Activated naive CD4-positive, alpha-beta T cell treated with anti-CD3 and anti-CD28 coated beads, Interleukin-2, amount 10 ng/mL, durations not matched to agents 7 days and 5 days (primary cell): ENCODE measurements around the gene GTPBP6.
"Not testable (repeated sequence)": the region's sequence is repeated elsewhere in the genome, so short reads cannot be mapped to it uniquely, and the experiment has no call there.

Experiments
- CTCF ChIA-PET: fragments of 350-600 bp; sonication (Branson Sonifier 250); formaldehyde crosslinking; loops from one replicate; lab custom pipeline; 2021; ENCODE audit warnings: antibody characterized with exemption; lab: Charles Lee
- DNase-seq: peaks from one replicate; pipeline ENCODE4 v3.0.0-alpha.2; 2020
- H3K27ac Mint-ChIP-seq: one replicate; pipeline ENCODE4 v1.8.0; 2021; ENCODE audit warnings: mild to moderate bottlenecking, moderate library complexity, mixed read lengths
- H3K27me3 Mint-ChIP-seq: one replicate; pipeline ENCODE4 v1.8.0; 2021; ENCODE audit warnings: mild to moderate bottlenecking, mixed read lengths
- H3K36me3 Mint-ChIP-seq: one replicate; pipeline ENCODE4 v1.8.0; 2021; ENCODE audit warnings: mixed read lengths
- H3K4me1 Mint-ChIP-seq: one replicate; pipeline ENCODE4 v1.8.0; 2021; ENCODE audit warnings: mixed read lengths
- H3K4me3 Mint-ChIP-seq: one replicate; pipeline ENCODE4 v1.8.0; 2021; ENCODE audit warnings: mild to moderate bottlenecking, moderate library complexity, mixed read lengths
- H3K9me3 Mint-ChIP-seq: one replicate; pipeline ENCODE4 v1.8.0; 2021; ENCODE audit warnings: mixed read lengths

Gene GTPBP6

DNA sequence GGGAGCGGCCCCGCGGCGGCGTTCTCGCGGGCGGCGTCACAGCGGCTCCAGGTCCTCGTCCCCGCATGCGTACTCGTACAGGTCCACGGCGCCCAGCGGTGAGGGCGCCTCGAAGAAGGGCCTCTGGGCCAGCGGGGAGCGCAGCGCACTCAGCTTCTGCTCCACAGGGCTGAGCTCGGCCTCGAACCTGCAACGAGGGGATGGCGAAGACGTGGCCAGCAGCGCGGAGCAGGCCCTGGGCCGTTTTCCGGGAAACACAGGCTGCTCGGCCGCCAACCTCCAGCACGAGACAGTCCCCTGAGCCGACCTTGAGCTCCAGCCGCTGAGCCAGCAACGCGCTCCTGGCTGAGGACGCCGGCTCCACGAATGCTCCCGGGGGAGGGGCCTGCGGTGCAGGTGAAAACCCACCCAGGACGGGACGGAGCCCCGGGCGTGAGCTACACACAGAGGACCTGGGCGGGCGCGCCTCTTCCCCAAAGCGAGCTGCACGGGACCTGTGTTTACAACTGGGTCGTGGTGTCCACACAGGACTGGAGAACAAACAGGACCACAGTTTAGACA, 15.8 kb upstream of the GTPBP6 start:
- H3K36me3 Mint-ChIP-seq = peaks cover 26% of the 10 kb centered on the region
- CTCF ChIA-PET = no interaction called here
- H3K4me3 Mint-ChIP-seq = no peak overlapping the region
- peaks cover 21% of the 10 kb centered on the region for H3K27me3 Mint-ChIP-seq
- peaks cover 5% of the 10 kb centered on the region for H3K9me3 Mint-ChIP-seq
- H3K4me1 Mint-ChIP-seq = no peaks in the 10 kb centered on the region
- DNase-seq = no peak
- no peak overlapping the region for H3K27ac Mint-ChIP-seq

DNA sequence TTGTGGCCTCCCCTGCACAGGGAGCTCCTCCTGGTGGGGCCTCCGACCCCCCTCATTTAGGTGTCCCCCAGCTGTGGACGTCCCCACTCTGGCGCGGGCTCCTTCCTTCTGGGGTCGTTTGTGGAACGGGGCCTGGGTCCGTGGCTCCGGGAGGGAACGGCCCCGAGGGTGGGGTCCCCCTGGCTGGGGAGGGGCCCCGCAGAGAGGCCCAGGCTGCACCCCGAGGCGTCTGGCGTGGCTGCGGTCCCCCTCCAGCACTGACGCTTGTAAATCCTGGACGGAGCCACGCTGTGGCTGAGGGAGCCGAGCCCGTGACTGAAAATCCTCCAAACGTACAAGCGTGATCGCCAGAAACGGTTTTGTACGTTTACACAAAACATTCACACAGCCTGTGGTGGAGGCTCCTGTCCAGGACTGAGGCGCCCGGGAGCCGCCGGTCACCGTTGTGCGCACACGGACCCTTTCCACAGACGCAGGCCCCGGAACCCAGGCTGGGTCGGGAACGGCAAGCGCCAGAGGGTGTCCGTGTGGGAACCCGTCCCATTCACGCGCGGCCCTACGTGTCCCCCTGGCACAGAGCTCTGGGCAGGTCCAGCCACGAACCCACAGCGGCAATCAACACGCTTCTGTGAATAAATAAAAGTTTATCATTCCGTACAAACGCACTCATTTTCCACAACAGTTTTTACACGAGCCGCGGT, 15.2 kb upstream of the GTPBP6 start:
- H3K27me3 Mint-ChIP-seq = peaks cover 21% of the 10 kb centered on the region
- H3K27ac Mint-ChIP-seq = no peak overlapping the region
- H3K9me3 Mint-ChIP-seq = peaks cover 4% of the 10 kb centered on the region
- H3K36me3 Mint-ChIP-seq = peaks cover 23% of the 10 kb centered on the region
- no peak for DNase-seq
- H3K4me1 Mint-ChIP-seq = no peaks in the 10 kb centered on the region
- CTCF ChIA-PET = no interaction called here
- H3K4me3 Mint-ChIP-seq = no peak overlapping the region

DNA sequence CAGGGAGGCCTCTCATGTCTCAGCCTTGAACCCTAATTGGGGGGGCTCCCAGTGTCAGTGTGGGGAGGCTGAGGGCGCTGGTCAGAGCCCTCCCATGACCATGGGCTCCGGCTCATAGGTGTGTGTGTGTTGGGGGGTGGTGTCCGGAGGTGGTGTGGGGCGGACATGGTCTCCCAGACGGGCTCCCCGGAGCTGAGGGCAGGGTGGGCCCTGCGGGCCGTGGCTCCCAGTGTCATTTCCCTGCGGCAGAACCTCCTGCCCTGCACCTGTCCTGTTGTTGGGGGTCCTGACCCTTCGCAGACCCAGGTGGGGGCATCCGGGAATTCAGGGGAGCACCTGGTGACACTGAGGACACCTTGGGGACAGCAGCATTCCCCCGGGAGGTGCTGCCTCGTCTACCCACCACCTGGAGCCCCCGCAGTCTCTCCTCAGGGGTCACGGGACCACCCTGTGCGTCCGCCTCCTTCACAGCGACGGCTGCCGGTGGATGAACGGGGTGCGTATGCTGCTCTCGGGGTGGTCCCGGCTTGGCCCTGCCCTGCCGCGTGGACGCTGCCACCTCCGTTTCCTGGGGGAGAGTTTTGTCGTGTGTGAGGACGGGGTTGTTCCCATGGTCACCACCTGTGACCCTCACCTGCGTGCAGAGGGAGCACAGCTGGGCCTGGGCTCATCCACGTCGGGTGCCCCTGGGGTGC, 14.5 kb upstream of the GTPBP6 start:
- peaks cover 4% of the 10 kb centered on the region for H3K9me3 Mint-ChIP-seq
- no peak overlapping the region for H3K4me3 Mint-ChIP-seq
- peaks cover 17% of the 10 kb centered on the region for H3K36me3 Mint-ChIP-seq
- H3K4me1 Mint-ChIP-seq = no peaks in the 10 kb centered on the region
- CTCF ChIA-PET = no interaction called here
- peaks cover 21% of the 10 kb centered on the region for H3K27me3 Mint-ChIP-seq
- DNase-seq = no peak
- no peak overlapping the region for H3K27ac Mint-ChIP-seq

DNA sequence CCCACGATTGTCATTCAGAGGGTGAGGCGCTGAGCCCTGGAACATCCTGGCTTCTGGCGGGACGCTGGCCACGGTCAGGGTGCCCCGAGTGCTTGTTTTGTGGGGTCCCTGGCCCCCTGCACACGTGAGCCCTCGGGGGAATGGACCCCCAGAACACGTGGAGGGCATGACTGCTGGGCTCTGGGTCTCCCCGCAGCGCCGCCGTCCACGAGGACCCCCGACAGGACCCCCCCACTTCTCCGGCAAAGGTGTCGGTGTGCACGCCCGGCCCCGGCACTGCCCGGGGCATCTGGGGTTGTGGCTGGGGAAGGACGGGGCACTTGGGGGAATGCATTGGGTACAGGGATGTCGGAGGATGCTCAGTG, 13.9 kb upstream of the GTPBP6 start:
- Mint-ChIP-seq H3K27ac (no peak overlapping the region), H3K27me3 (peaks cover 21% of the 10 kb centered on the region), H3K9me3 (peaks cover 2% of the 10 kb centered on the region), H3K36me3 (peaks cover 11% of the 10 kb centered on the region), H3K4me1 (no peaks in the 10 kb centered on the region), H3K4me3 (no peak overlapping the region)
- CTCF ChIA-PET = no interaction called here
- no peak for DNase-seq

DNA sequence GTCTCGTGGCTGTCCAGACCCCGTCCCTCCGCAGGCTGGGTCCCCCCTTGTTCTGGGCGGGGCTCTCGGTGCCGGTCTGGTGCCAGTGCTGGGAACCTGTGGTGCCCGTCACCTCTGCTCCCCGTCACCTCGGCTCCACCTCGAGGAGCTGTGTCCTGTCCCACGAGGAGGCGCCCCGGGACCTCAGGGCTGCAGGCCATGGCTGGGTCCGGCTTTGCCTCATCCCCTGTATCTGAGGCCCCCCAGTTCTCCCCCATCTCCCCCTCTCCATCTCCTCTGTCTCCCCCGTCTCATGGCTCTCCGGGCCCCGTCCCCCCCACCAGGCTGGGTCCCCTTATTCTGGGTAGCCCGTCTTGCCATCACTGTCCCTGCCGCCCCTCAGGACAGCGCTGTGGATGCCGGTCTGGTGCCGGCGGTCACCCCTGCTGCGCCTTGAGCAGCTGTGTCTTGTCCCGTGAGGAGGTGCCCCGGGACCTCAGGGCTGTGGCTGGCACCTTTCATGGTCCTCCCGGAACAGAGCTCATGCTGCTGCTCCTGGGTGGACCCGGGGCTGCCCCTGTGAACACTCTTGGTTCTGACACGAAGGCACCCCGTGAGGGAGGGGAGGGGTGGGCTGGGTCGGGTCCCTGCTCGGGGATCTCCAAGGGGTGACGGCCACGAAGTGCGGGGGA, 13.4 kb upstream of the GTPBP6 start:
- DNase-seq = no peak
- H3K27me3 Mint-ChIP-seq = peaks cover 21% of the 10 kb centered on the region
- no peak overlapping the region for H3K4me3 Mint-ChIP-seq
- no peak overlapping the region for H3K27ac Mint-ChIP-seq
- CTCF ChIA-PET = no interaction called here
- H3K36me3 Mint-ChIP-seq = peaks cover 7% of the 10 kb centered on the region
- peaks cover 2% of the 10 kb centered on the region for H3K9me3 Mint-ChIP-seq
- H3K4me1 Mint-ChIP-seq = no peaks in the 10 kb centered on the region

DNA sequence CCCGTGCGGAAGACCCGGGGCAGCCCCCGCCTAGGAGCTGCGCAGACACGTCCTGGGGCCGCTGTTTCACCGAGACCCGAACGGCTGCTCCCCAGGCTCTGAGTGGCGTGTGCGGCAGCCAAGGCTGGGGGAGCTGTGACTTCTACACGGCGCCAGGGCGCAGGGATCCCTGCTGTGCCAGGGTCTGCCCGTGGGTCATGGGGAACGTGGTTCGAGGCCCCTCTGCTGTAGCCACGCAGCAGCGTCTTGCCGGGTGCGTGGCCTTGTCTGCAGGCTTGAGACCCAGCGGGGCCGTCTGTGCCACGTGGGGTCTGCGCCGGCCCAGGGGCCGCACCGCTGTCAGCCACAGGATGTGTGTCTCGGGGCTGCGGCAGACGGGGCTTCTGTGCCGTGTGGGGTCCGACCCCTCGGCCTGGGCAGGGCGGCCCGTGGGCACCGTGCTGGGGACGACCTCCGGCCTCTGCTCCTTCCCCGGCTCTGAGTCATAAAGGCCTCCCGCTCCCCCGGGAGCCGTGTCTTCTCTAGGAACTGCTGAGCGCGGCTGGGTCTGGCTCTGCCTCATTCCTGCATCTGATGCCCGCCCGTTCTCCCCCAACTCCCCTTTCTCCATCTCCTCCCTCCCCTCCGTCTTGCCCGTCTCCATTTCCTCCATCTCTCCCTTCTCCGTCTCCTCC, 12.7 kb upstream of the GTPBP6 start:
- H3K27ac Mint-ChIP-seq = no peak overlapping the region
- H3K4me3 Mint-ChIP-seq = no peak overlapping the region
- H3K4me1 Mint-ChIP-seq = no peaks in the 10 kb centered on the region
- no peak for DNase-seq
- peaks cover 2% of the 10 kb centered on the region for H3K9me3 Mint-ChIP-seq
- H3K27me3 Mint-ChIP-seq = peaks cover 21% of the 10 kb centered on the region
- CTCF ChIA-PET = no interaction called here
- peaks cover 3% of the 10 kb centered on the region for H3K36me3 Mint-ChIP-seq

DNA sequence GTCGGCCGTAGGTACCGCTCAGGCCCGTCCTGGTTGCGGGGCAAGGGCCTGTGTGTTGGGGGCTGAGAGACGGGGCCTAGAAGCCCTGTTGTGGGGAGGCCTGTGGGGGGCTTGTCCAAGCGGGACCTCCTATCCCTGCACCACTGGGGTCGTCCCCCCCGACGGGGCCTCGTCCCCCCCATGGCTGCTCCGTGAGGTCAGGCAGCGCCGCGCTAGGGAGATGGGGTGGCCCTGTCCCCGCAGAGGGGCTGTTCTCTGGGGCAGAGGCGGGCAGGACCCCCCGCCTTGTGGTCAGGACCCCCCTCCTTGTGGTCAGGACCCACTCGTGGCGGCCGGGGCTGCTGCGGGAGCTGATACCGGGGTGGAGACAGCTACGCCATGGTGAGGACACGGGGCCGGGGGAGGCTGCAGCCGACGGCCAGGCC, 12.1 kb upstream of the GTPBP6 start:
- DNase-seq = no peak
- Mint-ChIP-seq H3K36me3 (no peaks in the 10 kb centered on the region), H3K4me1 (no peaks in the 10 kb centered on the region), H3K9me3 (peaks cover 2% of the 10 kb centered on the region), H3K4me3 (no peak overlapping the region), H3K27me3 (peaks cover 21% of the 10 kb centered on the region), H3K27ac (no peak overlapping the region)
- CTCF ChIA-PET = no interaction called here

DNA sequence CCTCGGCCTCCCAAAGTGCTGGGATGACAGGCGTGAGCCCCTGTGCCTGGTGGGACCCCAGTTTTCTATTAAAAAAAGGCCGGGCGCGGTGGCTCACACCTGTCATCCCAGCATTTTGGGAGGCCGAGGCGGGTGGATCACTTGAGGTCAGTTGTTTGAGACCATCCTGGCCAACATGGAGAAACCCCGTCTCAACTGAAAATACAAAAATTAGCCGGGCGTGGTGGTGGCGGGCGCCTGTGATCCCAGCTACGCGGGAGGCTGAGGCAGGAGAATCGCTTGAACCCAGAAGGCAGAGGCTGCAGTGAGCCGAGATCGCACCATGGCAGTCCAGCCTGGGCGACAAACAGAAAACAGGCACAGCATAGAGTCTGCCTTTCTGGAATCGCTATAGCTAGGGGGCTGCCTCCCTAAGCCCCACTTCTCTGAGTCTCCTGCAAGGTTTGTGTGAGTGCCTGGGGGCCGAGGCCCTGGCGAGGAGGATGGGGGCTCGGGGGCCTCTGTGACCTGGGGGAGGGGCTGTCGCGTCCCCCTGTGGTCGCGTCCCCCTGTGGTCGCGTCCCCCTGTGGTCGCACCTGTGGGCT, 11.6 kb upstream of the GTPBP6 start:
- H3K4me3 Mint-ChIP-seq, H3K27ac Mint-ChIP-seq, DNase-seq, CTCF ChIA-PET, H3K9me3 Mint-ChIP-seq, H3K36me3 Mint-ChIP-seq, H3K4me1 Mint-ChIP-seq: not testable (repeated sequence)
- H3K27me3 Mint-ChIP-seq = peaks cover 21% of the 10 kb centered on the region

DNA sequence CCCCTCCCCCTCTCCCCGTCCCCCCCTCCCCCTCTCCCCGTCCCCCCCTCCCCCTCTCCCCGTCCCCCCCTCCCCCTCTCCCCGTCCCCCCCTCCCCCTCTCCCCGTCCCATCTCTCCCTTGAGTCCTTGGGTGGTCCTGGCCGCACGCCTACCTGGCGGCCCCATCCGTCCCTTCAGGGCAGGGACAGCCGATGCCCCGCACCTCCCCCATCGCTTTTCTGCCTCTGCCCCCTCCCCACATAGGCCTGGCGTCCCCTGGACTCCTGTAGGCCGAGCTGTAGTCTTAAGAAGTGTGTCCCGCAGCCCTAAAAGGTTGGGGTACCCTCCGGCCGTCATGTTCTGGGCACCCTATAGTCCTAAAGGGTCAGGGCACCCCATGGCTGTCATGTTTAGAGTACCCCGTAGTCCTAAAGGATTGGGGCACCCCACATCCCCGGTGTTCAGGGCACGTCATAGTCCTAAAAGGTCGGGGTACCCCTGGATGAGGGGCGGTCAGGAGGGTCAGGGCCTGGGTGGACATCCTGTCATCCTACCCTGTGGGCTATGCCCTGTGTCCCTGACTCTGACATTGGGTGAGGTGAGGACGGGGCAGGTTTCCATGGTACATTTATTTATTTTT, 10.8 kb upstream of the GTPBP6 start:
- H3K4me3 Mint-ChIP-seq = no peak overlapping the region
- no peak for DNase-seq

DNA sequence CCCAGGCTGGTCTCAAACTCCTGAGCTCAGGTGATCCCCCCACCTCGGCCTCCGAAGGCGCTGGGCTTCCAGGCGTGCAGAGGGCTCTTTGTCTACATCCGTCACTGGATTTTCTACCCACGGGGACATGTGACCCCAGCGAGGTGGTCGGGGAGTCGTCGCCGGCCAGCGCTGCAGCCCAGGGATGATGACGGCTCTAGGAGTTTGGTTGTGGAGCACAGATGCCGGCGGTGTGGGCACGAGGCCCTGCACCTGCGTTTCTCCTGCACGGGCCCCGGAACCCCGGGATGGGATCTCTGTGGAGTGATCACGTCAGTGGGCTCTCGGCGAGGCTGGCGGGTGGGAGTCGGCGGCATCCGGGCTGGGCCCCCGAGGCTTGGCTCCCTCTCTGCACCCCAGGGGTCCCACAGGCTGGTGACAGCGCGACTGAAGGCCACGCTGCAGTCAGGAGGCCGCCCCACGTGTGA, 9.1 kb upstream of the GTPBP6 start:
- H3K27ac Mint-ChIP-seq = peak overlapping the region; percentile 67

More for the DNA sequence above, 10.8 kb upstream of the GTPBP6 start:
- Mint-ChIP-seq H3K9me3 (peaks cover 2% of the 10 kb centered on the region), H3K27me3 (peaks cover 21% of the 10 kb centered on the region), H3K4me1 (peaks cover 5% of the 10 kb centered on the region), H3K36me3 (no peaks in the 10 kb centered on the region), H3K27ac (no peak overlapping the region)
- CTCF ChIA-PET = no interaction called here

DNA sequence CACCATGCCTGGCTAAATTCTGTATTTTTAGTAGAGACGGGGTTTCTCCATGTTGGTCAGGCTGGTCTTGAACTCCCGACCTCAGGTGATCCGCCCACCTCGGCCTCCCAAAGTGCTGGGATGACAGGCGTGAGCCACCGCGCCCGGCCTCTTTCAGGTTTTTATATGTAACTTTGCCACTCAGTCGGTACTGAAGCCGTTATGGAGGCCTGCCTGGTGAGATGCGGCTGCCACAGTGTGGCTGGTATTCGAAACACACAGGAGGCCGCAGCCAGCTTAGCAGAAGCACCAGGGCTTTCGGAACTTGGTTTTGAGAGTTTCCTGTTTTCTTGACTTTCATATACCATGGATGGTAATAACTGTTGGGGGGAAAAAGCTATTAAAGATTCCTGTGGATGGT, 6.1 kb upstream of the GTPBP6 start:
- H3K36me3 Mint-ChIP-seq, H3K4me3 Mint-ChIP-seq, CTCF ChIA-PET, H3K27ac Mint-ChIP-seq, H3K9me3 Mint-ChIP-seq: not testable (repeated sequence)
- Mint-ChIP-seq H3K4me1 (peaks cover 24% of the 10 kb centered on the region), H3K27me3 (peaks cover 20% of the 10 kb centered on the region)
- peak; percentile 47 for DNase-seq

More for the DNA sequence above, 9.1 kb upstream of the GTPBP6 start:
- Mint-ChIP-seq H3K27me3 (peaks cover 36% of the 10 kb centered on the region), H3K4me1 (peaks cover 14% of the 10 kb centered on the region), H3K9me3 (peaks cover 2% of the 10 kb centered on the region), H3K36me3 (no peaks in the 10 kb centered on the region), H3K4me3 (no peak overlapping the region)
- CTCF ChIA-PET = no interaction called here
- no peak for DNase-seq

DNA sequence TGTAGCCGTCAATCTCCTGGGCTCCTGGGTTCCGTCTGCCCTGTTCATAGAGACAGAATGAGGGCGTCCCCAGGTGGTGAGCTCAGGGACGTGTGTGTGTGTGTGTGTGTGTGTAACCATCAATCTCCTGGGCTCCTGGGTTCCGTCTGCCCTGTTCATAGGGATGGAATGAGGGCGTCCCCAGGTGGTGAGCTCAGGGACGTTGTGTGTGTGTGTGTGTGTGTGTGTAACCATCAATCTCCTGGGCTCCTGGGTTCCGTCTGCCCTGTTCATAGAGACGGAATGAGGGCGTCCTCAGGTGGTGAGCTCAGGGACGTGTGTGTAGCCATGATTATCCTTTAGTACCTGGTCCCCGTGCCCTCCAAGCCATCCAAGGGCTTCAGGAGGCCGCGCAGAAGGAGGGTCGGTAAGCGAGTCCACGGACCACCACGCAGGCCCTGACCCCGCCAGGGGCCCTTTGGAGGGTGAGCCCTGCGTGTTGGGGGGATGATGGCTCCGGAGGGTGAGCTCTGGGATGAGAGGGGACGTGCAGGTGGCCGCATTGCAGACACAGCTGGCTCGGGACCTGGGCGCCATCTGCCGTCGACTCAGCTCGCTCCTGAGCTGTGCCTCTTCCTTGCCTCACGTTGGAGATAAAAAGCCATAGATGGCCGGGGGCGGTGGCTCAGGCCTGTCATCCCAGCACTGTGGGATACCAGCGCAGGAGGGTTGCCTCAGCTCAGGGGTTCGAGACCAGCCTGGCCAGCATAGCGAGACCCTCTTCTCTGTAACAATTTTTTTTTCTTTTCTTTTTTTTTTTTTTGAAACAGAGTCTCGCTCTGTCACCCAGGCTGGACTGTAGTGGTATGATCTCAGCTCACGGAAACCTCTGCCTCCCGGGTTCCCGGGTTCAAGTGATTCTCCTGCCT, 5.4 kb upstream of the GTPBP6 start:
- Mint-ChIP-seq H3K9me3 (no peaks in the 10 kb centered on the region), H3K27ac (no peak overlapping the region), H3K27me3 (peaks cover 20% of the 10 kb centered on the region), H3K36me3 (peaks cover 2% of the 10 kb centered on the region), H3K4me3 (no peak overlapping the region), H3K4me1 (peaks cover 24% of the 10 kb centered on the region)
- CTCF ChIA-PET = no interaction called here
- DNase-seq = peak; percentile 60
